ENCODE data around the gene CMIP. TPM values are rescaled to one million over a fixed set of nuclear protein-coding genes. Genes with fewer than 3 reads are reported as not detected.

CMIP gene
- polyA plus RNA-seq, 1 of the 3 experiments (the other 2 are of a cell fraction): 5.4 TPM

DNA sequence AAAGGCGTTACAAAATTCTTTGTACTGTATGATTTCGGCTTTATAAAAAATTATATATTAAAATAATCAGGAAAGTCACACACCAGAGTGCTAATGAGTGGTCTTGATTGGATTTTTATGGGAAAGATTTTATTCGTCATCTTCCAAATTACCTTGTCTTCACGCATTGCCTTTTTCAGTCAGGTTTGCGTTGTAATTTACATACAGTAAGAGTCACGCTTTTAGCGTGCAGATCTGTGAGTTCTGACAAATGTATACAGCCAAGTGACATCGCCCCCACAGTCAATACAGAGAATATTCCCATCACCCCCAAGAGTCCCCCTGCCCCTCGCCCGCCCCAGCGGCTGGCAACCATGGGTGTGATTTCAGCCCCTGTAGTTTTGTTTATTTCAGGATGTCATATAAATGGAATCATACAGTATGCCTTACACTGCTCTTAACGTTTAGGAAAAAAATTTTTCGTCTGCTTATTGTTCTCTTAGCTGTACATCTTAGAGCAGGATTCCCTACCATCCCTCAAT is 157.7 kb downstream of the CMIP start:
- no peak overlapping the region for H3K4me3 ChIP-seq (ENCODE audit: low read depth in 2 of 2, low read length in 1 of 2)
- peaks cover 15% of the 10 kb centered on the region for H3F3A ChIP-seq (replicated peaks; ENCODE audit: insufficient read depth)
- no peak overlapping the region for H3K27ac ChIP-seq (ENCODE audit: low read depth in 2 of 2, low read length in 1 of 2)
- H3K9me3 ChIP-seq: no peaks in the 10 kb centered on the region
- no peaks in the 10 kb centered on the region for H3K79me2 ChIP-seq (ENCODE audit: insufficient read depth)
- TF ChIP-seq, protein P1, sequence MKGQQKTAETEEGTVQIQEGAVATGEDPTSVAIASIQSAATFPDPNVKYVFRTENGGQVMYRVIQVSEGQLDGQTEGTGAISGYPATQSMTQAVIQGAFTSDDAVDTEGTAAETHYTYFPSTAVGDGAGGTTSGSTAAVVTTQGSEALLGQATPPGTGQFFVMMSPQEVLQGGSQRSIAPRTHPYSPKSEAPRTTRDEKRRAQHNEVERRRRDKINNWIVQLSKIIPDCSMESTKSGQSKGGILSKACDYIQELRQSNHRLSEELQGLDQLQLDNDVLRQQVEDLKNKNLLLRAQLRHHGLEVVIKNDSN (IDR thresholded peaks at IDR 0.05; ENCODE audit: borderline replicate concordance, low read depth): no peak
- no peak for TF ChIP-seq NFIC (IDR thresholded peaks at IDR 0.05; ENCODE audit: borderline replicate concordance)
- no peak for TF ChIP-seq RAD21 (IDR thresholded peaks at IDR 0.05; ENCODE audit: low read length)
- TF ChIP-seq EZH2phosphoT487 (IDR thresholded peaks at IDR 0.05; ENCODE audit: borderline replicate concordance, low read depth): no peak
- TF ChIP-seq TCF12 (IDR thresholded peaks at IDR 0.05): no peak
- TF ChIP-seq GATA2 (CRISPR knock-in tag; IDR thresholded peaks at IDR 0.05): no peak
- TF ChIP-seq, protein P2, sequence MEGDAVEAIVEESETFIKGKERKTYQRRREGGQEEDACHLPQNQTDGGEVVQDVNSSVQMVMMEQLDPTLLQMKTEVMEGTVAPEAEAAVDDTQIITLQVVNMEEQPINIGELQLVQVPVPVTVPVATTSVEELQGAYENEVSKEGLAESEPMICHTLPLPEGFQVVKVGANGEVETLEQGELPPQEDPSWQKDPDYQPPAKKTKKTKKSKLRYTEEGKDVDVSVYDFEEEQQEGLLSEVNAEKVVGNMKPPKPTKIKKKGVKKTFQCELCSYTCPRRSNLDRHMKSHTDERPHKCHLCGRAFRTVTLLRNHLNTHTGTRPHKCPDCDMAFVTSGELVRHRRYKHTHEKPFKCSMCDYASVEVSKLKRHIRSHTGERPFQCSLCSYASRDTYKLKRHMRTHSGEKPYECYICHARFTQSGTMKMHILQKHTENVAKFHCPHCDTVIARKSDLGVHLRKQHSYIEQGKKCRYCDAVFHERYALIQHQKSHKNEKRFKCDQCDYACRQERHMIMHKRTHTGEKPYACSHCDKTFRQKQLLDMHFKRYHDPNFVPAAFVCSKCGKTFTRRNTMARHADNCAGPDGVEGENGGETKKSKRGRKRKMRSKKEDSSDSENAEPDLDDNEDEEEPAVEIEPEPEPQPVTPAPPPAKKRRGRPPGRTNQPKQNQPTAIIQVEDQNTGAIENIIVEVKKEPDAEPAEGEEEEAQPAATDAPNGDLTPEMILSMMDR (IDR thresholded peaks at IDR 0.05): no peak
- TF ChIP-seq EP300 (IDR thresholded peaks at IDR 0.05; ENCODE audit: borderline replicate concordance in 1 of 2, low read depth in 1 of 2, low read length in 1 of 2): no peak
- TF ChIP-seq POLR2AphosphoS5 (IDR thresholded peaks at IDR 0.05; ENCODE audit: low read depth, low read length): no peak
- TF ChIP-seq FOSL2 (IDR thresholded peaks at IDR 0.05; ENCODE audit: borderline replicate concordance, low read depth): no peak
- TF ChIP-seq MEF2A (IDR thresholded peaks at IDR 0.05; ENCODE audit: borderline replicate concordance, low read depth): no peak
- no peak for TF ChIP-seq IRF3 (IDR thresholded peaks at IDR 0.05; ENCODE audit: low read depth, low read length)
- TF ChIP-seq GABPA (IDR thresholded peaks at IDR 0.05; ENCODE audit: low read depth): no peak
- H3K4me2 ChIP-seq: no peak overlapping the region
- H3K36me3 ChIP-seq (replicated peaks in 1 of 2; ENCODE audit: control insufficient read depth in 1 of 2, insufficient read depth in 2 of 2, low read length in 1 of 2): no peaks in the 10 kb centered on the region
- H2AFZ ChIP-seq (ENCODE audit: low read depth): no peak overlapping the region
- WGBS (ENCODE audit: low lambda C conversion rate): 91% methylated on average over 13 of the region's 13 CpGs
- POLR2A ChIA-PET: interaction anchor here (2.6 kb wide), 1 partner anchor 86 kb away, joined by 6 read pairs; no protein-coding TSS in a partner anchor
- H4K20me1 ChIP-seq (ENCODE audit: insufficient read depth): peaks cover 30% of the 10 kb centered on the region
- H3K9ac ChIP-seq: no peak overlapping the region
- no peaks in the 10 kb centered on the region for H3K27me3 ChIP-seq (ENCODE audit: insufficient read depth)
- CTCF ChIA-PET: interaction anchor here (1.1 to 1.2 kb wide), 3 partner anchors 9 to 200 kb away, joined by 3 read pairs; no protein-coding TSS in a partner anchor
- DNase-seq: no peak
- no peaks in the 10 kb centered on the region for H3K9me2 ChIP-seq
- peaks cover 14 to 19% of the 10 kb centered on the region in 2 experiments; a peak in 3 of 4 replicates for H3K4me1 ChIP-seq (ENCODE audit: control insufficient read depth in 1 of 2, insufficient read depth in 2 of 2, low read depth in 1 of 2, low read length in 1 of 2)

DNA sequence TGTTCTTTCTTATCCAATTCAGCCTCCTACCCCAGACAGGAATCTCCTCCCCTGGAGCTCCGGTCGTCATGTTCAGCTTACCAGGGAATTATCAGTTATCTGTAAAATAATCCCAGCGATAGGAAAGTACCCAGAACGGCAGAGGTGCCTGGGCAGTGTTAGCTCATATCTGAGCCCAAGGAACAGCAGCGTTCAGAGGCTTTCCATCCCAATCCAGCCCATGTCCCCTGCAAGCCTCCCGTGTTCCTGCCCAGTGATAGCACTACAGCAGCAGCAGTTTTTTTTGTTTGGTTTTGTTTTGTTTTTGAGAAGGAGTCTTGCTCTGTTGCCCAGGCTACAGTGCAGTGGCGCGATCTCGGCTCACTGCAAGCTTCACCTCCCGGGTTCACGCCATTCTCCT is 158.2 kb downstream of the CMIP start:
- 91% methylated on average over 11 of the region's 11 CpGs for WGBS (ENCODE audit: low lambda C conversion rate)
- Histone ChIP-seq H2AFZ (ENCODE audit: low read depth) (no peak overlapping the region), H3K27me3 (ENCODE audit: insufficient read depth) (no peaks in the 10 kb centered on the region), H3K27ac (ENCODE audit: low read depth in 2 of 2, low read length in 1 of 2) (no peak overlapping the region), H3K4me2 (no peak overlapping the region), H3K9me2 (no peaks in the 10 kb centered on the region), H3F3A (replicated peaks; ENCODE audit: insufficient read depth) (peaks cover 15% of the 10 kb centered on the region), H3K4me1 (ENCODE audit: control insufficient read depth in 1 of 2, insufficient read depth in 2 of 2, low read depth in 1 of 2, low read length in 1 of 2) (peaks cover 14 to 19% of the 10 kb centered on the region in 2 experiments; a peak in 3 of 4 replicates), H3K4me3 (ENCODE audit: low read depth in 2 of 2, low read length in 1 of 2) (no peak overlapping the region), H3K9ac (no peak overlapping the region), H3K79me2 (ENCODE audit: insufficient read depth) (no peaks in the 10 kb centered on the region), H3K9me3 (no peaks in the 10 kb centered on the region), H3K36me3 (replicated peaks in 1 of 2; ENCODE audit: control insufficient read depth in 1 of 2, insufficient read depth in 2 of 2, low read length in 1 of 2) (peaks cover 2 to 4% of the 10 kb centered on the region in 2 experiments), H4K20me1 (ENCODE audit: insufficient read depth) (peaks cover 30% of the 10 kb centered on the region)
- TF ChIP-seq FOXJ3 (CRISPR knock-in tag; IDR thresholded peaks at IDR 0.05): no peak
- no peak for TF ChIP-seq JUND (IDR thresholded peaks at IDR 0.05)
- TF ChIP-seq IRF3 (IDR thresholded peaks at IDR 0.05; ENCODE audit: low read depth, low read length): no peak
- TF ChIP-seq EP300 (IDR thresholded peaks at IDR 0.05; ENCODE audit: borderline replicate concordance in 1 of 2, low read depth in 1 of 2, low read length in 1 of 2): no peak
- no peak for TF ChIP-seq RCOR1 (IDR thresholded peaks at IDR 0.05; ENCODE audit: low read length)
- TF ChIP-seq MEF2A (IDR thresholded peaks at IDR 0.05; ENCODE audit: borderline replicate concordance, low read depth): no peak
- TF ChIP-seq, protein P1 (IDR thresholded peaks at IDR 0.05; ENCODE audit: borderline replicate concordance, low read depth): no peak
- no peak for TF ChIP-seq TAF1 (IDR thresholded peaks at IDR 0.05; ENCODE audit: borderline replicate concordance, low read depth, low read length)
- no peak for TF ChIP-seq GATA2 (CRISPR knock-in tag; IDR thresholded peaks at IDR 0.05)
- TF ChIP-seq TEAD4 (IDR thresholded peaks at IDR 0.05; ENCODE audit: borderline replicate concordance, insufficient read depth): no peak
- TF ChIP-seq, protein P2 (IDR thresholded peaks at IDR 0.05): no peak
- no peak for DNase-seq
- POLR2A ChIA-PET: interaction anchor here (2.6 kb wide), 1 partner anchor 87 kb away, joined by 6 read pairs; no protein-coding TSS in a partner anchor
- CTCF ChIA-PET: interaction anchor here (1.1 kb wide), 1 partner anchor 9 kb away, joined by 3 read pairs; no protein-coding TSS in a partner anchor

Data from SK-N-SH (cell line).